Measurements from ENCODE around the gene LRP3. TPM values are rescaled to one million over a fixed set of nuclear protein-coding genes. Genes with fewer than 3 reads are reported as not detected.
A peak's percentile ranks its signal among the peaks of the same experiment; 100 is the strongest.

Gene LRP3
- total and polyA plus RNA-seq, 2 of the 13 experiments (the other 11 are each of a cell fraction or from before 2014, with no cell fraction given): 17.6 to 51.6 TPM

GRCh38 chr19:33248553-33248953, 54.4 kb downstream of the LRP3 start (continued):
- TF ChIP-seq ATF2 (CRISPR knock-in tag; IDR thresholded peaks at IDR 0.05): peak; percentile 51; the same call in 1 of the 2 replicates
- no peak for TF ChIP-seq TP53 (CRISPR knock-in tag; conservative IDR thresholded peaks at IDR 0.05)
- TF ChIP-seq RXRB (CRISPR knock-in tag; IDR thresholded peaks at IDR 0.05; ENCODE audit: borderline replicate concordance): peak; percentile 64; the same call in 1 of the 2 replicates
- TF ChIP-seq KLF12 (CRISPR knock-in tag; IDR thresholded peaks at IDR 0.05; ENCODE audit: borderline replicate concordance): 0 out of 2 replicates have a peak, but pooled peaks have one; percentile 14
- peak; percentile 96 for TF ChIP-seq MTA1 (CRISPR knock-in tag; IDR thresholded peaks at IDR 0.05; ENCODE audit: borderline replicate concordance)
- TF ChIP-seq ZMAT5 (CRISPR knock-in tag; IDR thresholded peaks at IDR 0.05; ENCODE audit: borderline replicate concordance, low read depth): no peak
- no peak for TF ChIP-seq ZKSCAN1 (IDR thresholded peaks at IDR 0.05; ENCODE audit: low read length)
- peak; percentile 59; the same call in 1 of the 2 replicates for TF ChIP-seq THRA (CRISPR knock-in tag; IDR thresholded peaks at IDR 0.05; ENCODE audit: borderline replicate concordance)
- no peak for TF ChIP-seq HNRNPLL (IDR thresholded peaks at IDR 0.05; ENCODE audit: low read depth, low read length, poor library complexity, severe bottlenecking)
- TF ChIP-seq ZNF83 (CRISPR knock-in tag; IDR thresholded peaks at IDR 0.05; ENCODE audit: borderline replicate concordance): no peak
- no peak for TF ChIP-seq ZNF501 (CRISPR knock-in tag; IDR thresholded peaks at IDR 0.05)
- no peak for TF ChIP-seq ZKSCAN8 (CRISPR knock-in tag; IDR thresholded peaks at IDR 0.05; ENCODE audit: borderline replicate concordance)
- peak; percentile 40; the same call in 1 of the 2 replicates for TF ChIP-seq MAX (IDR thresholded peaks at IDR 0.05)
- peak; percentile 49 for TF ChIP-seq SKI (IDR thresholded peaks at IDR 0.05; ENCODE audit: partially characterized antibody)
- peak; percentile 44; the same call in 1 of the 2 replicates for TF ChIP-seq ZNF782 (CRISPR knock-in tag; IDR thresholded peaks at IDR 0.05; ENCODE audit: borderline replicate concordance)
- TF ChIP-seq ZFP91 (CRISPR knock-in tag; IDR thresholded peaks at IDR 0.05; ENCODE audit: borderline replicate concordance): no peak; the same call in 1 of the 2 replicates
- TF ChIP-seq HDAC2 (CRISPR knock-in tag; IDR thresholded peaks at IDR 0.05): peak; percentile 37; the same call in 1 of the 2 replicates
- peak; percentile 0; the same call in 1 of the 2 replicates for TF ChIP-seq GFI1 (CRISPR knock-in tag; IDR thresholded peaks at IDR 0.05; ENCODE audit: borderline replicate concordance)
- TF ChIP-seq ZNF460 (CRISPR knock-in tag; IDR thresholded peaks at IDR 0.05; ENCODE audit: borderline replicate concordance): no peak
- TF ChIP-seq TOE1 (CRISPR knock-in tag; IDR thresholded peaks at IDR 0.05): no peak
- 0 out of 2 replicates have a peak, but pooled peaks have one; percentile 48 for TF ChIP-seq ZNF710 (CRISPR knock-in tag; IDR thresholded peaks at IDR 0.05; ENCODE audit: borderline replicate concordance)
- TF ChIP-seq ATAD3A (CRISPR knock-in tag; IDR thresholded peaks at IDR 0.05): no peak
